GM12892 (cell line): ENCODE measurements around the gene RAP1GAP.

ENCODE experiments used
- POLR2A ChIP-seq: IDR thresholded peaks from 2 replicates; pipeline ENCODE4 v1.6.1; 2011; ENCODE audit warnings: low read depth, low read length, control low read depth
- POLR2AphosphoS5 ChIP-seq: IDR thresholded peaks from 2 replicates; pipeline ENCODE4 v1.6.1; 2011; ENCODE audit warnings: low read depth, low read length, control low read depth
- TAF1 ChIP-seq: IDR thresholded peaks from 2 replicates; pipeline ENCODE4 v1.6.1; 2011; ENCODE audit warnings: low read depth, mild to moderate bottlenecking, control low read depth, low read length, borderline replicate concordance

GRCh38 chr1:21671915-21672314 lies 2.8 kb upstream of the RAP1GAP start:
- no peak for TF ChIP-seq POLR2AphosphoS5
- TF ChIP-seq POLR2A, result no peak
- TF ChIP-seq TAF1, result no peak
